ENCODE data around the gene NOS3.
A peak's percentile ranks its signal among the peaks of the same experiment; 100 is the strongest.

Gene NOS3

GRCh38 chr7:150944066-150945042 is 46.5 kb upstream of the NOS3 start:
- H3K56ac ChIP-seq (ENCODE audit: low read length) = no peak overlapping the region
- no peak overlapping the region for H3K27ac ChIP-seq (ENCODE audit: low read depth, low read length)
- no peak overlapping the region for H3K4me2 ChIP-seq (ENCODE audit: low read length)
- no peak overlapping the region for H3K23ac ChIP-seq (ENCODE audit: low read length)
- H2BK15ac ChIP-seq (replicated peaks; ENCODE audit: low read depth) = no peak overlapping the region
- no peaks in the 10 kb centered on the region for H3K36me3 ChIP-seq (ENCODE audit: control insufficient read depth, insufficient read depth, low read length)
- H3K79me2 ChIP-seq (ENCODE audit: control insufficient read depth, insufficient read depth, low read length) = no peaks in the 10 kb centered on the region
- WGBS (ENCODE audit: extremely low coverage, insufficient coverage, low lambda C conversion rate) = no CpG with 5 or more reads among the region's 6 CpGs
- peaks cover 6% of the 10 kb centered on the region for H3K4me1 ChIP-seq (ENCODE audit: control insufficient read depth, low read depth, low read length)
- no peak overlapping the region for H3K4me3 ChIP-seq (ENCODE audit: low read length)
- no peak overlapping the region for H2BK120ac ChIP-seq (ENCODE audit: low read depth, low read length)
- H2BK5ac ChIP-seq (ENCODE audit: low read length) = no peak overlapping the region
- no peak overlapping the region for H2AK5ac ChIP-seq (ENCODE audit: low read length)
- no peak overlapping the region for H3K4ac ChIP-seq (ENCODE audit: low read depth, low read length)
- H3K18ac ChIP-seq (ENCODE audit: low read length) = no peak overlapping the region
- H4K8ac ChIP-seq (ENCODE audit: low read depth, low read length) = no peak overlapping the region
- H3K9ac ChIP-seq (ENCODE audit: low read length) = no peak overlapping the region
- no peaks in the 10 kb centered on the region for H3K79me1 ChIP-seq (ENCODE audit: low read length)
- H3K27me3 ChIP-seq (ENCODE audit: insufficient read depth, low read length, poor library complexity) = no peaks in the 10 kb centered on the region
- no peak for DNase-seq
- H4K5ac ChIP-seq (ENCODE audit: low read length) = no peak overlapping the region

- H3K4me2 ChIP-seq (ENCODE audit: low read length) = no peak overlapping the region
- no peak overlapping the region for H2AK5ac ChIP-seq (ENCODE audit: low read length)
- WGBS (ENCODE audit: extremely low coverage, insufficient coverage, low lambda C conversion rate) = no CpG with 5 or more reads among the region's 19 CpGs
- no peak overlapping the region for H3K23ac ChIP-seq (ENCODE audit: low read length)
- no peaks in the 10 kb centered on the region for H3K27me3 ChIP-seq (ENCODE audit: insufficient read depth, low read length, poor library complexity)
- no peak overlapping the region for H3K4ac ChIP-seq (ENCODE audit: low read depth, low read length)
- no peak for DNase-seq
- no peak overlapping the region for H2BK15ac ChIP-seq (replicated peaks; ENCODE audit: low read depth)
- H3K36me3 ChIP-seq (ENCODE audit: control insufficient read depth, insufficient read depth, low read length) = no peaks in the 10 kb centered on the region
- H3K4me1 ChIP-seq (ENCODE audit: control insufficient read depth, low read depth, low read length) = peaks cover 13% of the 10 kb centered on the region
- H3K56ac ChIP-seq (ENCODE audit: low read length) = peak overlapping the region; percentile 6
- no peak overlapping the region for H4K5ac ChIP-seq (ENCODE audit: low read length)
- no peaks in the 10 kb centered on the region for H3K79me2 ChIP-seq (ENCODE audit: control insufficient read depth, insufficient read depth, low read length)
- no peak overlapping the region for H3K18ac ChIP-seq (ENCODE audit: low read length)
- H3K27ac ChIP-seq (ENCODE audit: low read depth, low read length) = no peak overlapping the region
- H3K4me3 ChIP-seq (ENCODE audit: low read length) = no peak overlapping the region
- no peaks in the 10 kb centered on the region for H3K79me1 ChIP-seq (ENCODE audit: low read length)
- no peak overlapping the region for H4K8ac ChIP-seq (ENCODE audit: low read depth, low read length)
- H2BK5ac ChIP-seq (ENCODE audit: low read length) = no peak overlapping the region
- H2BK120ac ChIP-seq (ENCODE audit: low read depth, low read length) = no peak overlapping the region
- H3K9ac ChIP-seq (ENCODE audit: low read length) = no peak overlapping the region
These were observed 45.5 kb upstream of the NOS3 start for GRCh38 chr7:150945171-150945852.

DNA sequence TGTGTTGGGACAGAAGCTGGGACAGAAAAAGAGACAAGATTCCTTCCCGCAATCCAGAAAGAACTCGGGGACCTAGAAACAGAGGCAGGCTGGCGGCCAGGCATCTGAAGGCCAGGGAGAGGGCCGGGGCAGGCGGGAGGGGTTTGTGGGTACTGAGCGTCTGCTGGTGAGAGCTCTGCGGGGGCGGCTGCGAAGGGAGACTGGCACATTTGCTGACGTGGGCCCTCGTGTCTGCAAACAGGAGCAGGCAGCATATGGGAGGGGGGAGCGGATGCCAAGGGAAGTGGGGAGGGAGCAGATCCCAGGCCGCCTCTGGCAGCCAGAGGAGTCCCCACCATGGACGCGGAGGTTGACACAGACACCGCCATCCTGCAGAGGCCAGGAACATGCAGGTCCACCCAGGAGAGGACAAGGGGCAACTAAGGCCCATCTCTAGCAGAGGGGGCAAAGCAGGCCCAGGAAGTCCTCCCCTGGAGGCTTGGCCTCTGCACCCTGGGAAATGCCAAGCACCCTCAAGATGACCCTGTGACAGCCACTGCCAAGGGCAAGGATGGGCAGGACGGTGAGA is 44.9 kb upstream of the NOS3 start:
- no CpG with 5 or more reads among the region's 17 CpGs for WGBS (ENCODE audit: extremely low coverage, insufficient coverage, low lambda C conversion rate)
- peaks cover 13% of the 10 kb centered on the region for H3K4me1 ChIP-seq (ENCODE audit: control insufficient read depth, low read depth, low read length)
- no peaks in the 10 kb centered on the region for H3K27me3 ChIP-seq (ENCODE audit: insufficient read depth, low read length, poor library complexity)
- no peak overlapping the region for H2BK5ac ChIP-seq (ENCODE audit: low read length)
- no peak overlapping the region for H2AK5ac ChIP-seq (ENCODE audit: low read length)
- H4K5ac ChIP-seq (ENCODE audit: low read length) = no peak overlapping the region
- H3K36me3 ChIP-seq (ENCODE audit: control insufficient read depth, insufficient read depth, low read length) = no peaks in the 10 kb centered on the region
- H3K4me2 ChIP-seq (ENCODE audit: low read length) = no peak overlapping the region
- no peak overlapping the region for H2BK15ac ChIP-seq (replicated peaks; ENCODE audit: low read depth)
- H3K4ac ChIP-seq (ENCODE audit: low read depth, low read length) = no peak overlapping the region
- peak; percentile 28 for DNase-seq
- no peak overlapping the region for H3K4me3 ChIP-seq (ENCODE audit: low read length)
- H3K18ac ChIP-seq (ENCODE audit: low read length) = no peak overlapping the region
- H4K8ac ChIP-seq (ENCODE audit: low read depth, low read length) = no peak overlapping the region
- H3K79me1 ChIP-seq (ENCODE audit: low read length) = no peaks in the 10 kb centered on the region
- no peaks in the 10 kb centered on the region for H3K79me2 ChIP-seq (ENCODE audit: control insufficient read depth, insufficient read depth, low read length)
- H3K27ac ChIP-seq (ENCODE audit: low read depth, low read length) = no peak overlapping the region
- H3K56ac ChIP-seq (ENCODE audit: low read length) = peak overlapping the region; percentile 6
- no peak overlapping the region for H3K9ac ChIP-seq (ENCODE audit: low read length)
- no peak overlapping the region for H3K23ac ChIP-seq (ENCODE audit: low read length)
- H2BK120ac ChIP-seq (ENCODE audit: low read depth, low read length) = no peak overlapping the region

DNA sequence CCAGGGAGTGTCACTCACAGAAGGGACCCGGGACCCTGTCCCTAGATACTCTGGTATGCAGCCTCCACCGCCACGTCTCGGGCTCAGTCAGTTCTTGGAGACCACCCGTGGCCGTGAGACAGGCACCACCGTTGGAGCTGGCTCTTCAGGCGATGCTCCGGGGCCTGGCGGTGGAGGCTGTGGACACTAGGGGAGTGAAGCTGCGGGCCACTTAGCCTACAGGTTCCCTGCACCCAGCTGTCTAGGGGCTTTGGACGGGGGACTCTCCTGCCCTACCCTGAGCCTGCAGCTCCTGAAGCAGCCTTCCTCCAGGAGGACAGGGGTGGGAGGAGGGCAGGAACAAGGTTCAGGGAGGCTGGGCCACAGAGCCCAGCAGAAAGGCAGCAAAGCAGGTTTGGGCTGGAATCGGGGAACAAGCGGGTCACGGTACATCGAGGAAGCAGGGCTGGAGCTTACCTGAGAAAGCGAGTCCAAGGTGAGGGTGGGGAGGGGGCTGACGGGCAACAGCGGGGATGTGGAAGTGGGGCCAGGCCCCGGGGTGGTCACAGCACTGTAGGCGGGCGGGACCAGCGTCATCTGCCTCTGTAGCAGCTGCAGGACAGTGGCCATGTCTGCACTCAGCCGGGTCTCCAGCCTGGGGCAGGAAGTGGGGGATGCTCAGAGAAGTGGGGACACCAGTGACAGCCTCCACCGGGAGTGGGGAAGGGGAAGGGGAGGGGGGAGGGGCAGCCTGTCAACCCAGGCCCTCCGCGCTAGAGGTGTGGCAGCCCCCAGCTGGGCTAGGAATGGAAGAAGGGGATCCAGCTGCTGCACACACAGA is 44.2 kb upstream of the NOS3 start:
- peak overlapping the region; percentile 40 for H3K56ac ChIP-seq (ENCODE audit: low read length)
- no peaks in the 10 kb centered on the region for H3K36me3 ChIP-seq (ENCODE audit: control insufficient read depth, insufficient read depth, low read length)
- H4K5ac ChIP-seq (ENCODE audit: low read length) = no peak overlapping the region
- no peak overlapping the region for H2BK120ac ChIP-seq (ENCODE audit: low read depth, low read length)
- DNase-seq = peak; percentile 23
- no peaks in the 10 kb centered on the region for H3K79me1 ChIP-seq (ENCODE audit: low read length)
- no peaks in the 10 kb centered on the region for H3K27me3 ChIP-seq (ENCODE audit: insufficient read depth, low read length, poor library complexity)
- H2BK5ac ChIP-seq (ENCODE audit: low read length) = no peak overlapping the region
- H3K4me2 ChIP-seq (ENCODE audit: low read length) = peak overlapping the region; percentile 4
- H3K4me3 ChIP-seq (ENCODE audit: low read length) = no peak overlapping the region
- H4K8ac ChIP-seq (ENCODE audit: low read depth, low read length) = no peak overlapping the region
- peaks cover 13% of the 10 kb centered on the region for H3K4me1 ChIP-seq (ENCODE audit: control insufficient read depth, low read depth, low read length)
- no peak overlapping the region for H3K27ac ChIP-seq (ENCODE audit: low read depth, low read length)
- WGBS (ENCODE audit: extremely low coverage, insufficient coverage, low lambda C conversion rate) = no CpG with 5 or more reads among the region's 27 CpGs
- H2BK15ac ChIP-seq (replicated peaks; ENCODE audit: low read depth) = no peak overlapping the region
- H3K9ac ChIP-seq (ENCODE audit: low read length) = peak overlapping the region; percentile 5
- H3K23ac ChIP-seq (ENCODE audit: low read length) = no peak overlapping the region
- H3K79me2 ChIP-seq (ENCODE audit: control insufficient read depth, insufficient read depth, low read length) = no peaks in the 10 kb centered on the region
- no peak overlapping the region for H2AK5ac ChIP-seq (ENCODE audit: low read length)
- H3K18ac ChIP-seq (ENCODE audit: low read length) = no peak overlapping the region
- H3K4ac ChIP-seq (ENCODE audit: low read depth, low read length) = no peak overlapping the region

DNA sequence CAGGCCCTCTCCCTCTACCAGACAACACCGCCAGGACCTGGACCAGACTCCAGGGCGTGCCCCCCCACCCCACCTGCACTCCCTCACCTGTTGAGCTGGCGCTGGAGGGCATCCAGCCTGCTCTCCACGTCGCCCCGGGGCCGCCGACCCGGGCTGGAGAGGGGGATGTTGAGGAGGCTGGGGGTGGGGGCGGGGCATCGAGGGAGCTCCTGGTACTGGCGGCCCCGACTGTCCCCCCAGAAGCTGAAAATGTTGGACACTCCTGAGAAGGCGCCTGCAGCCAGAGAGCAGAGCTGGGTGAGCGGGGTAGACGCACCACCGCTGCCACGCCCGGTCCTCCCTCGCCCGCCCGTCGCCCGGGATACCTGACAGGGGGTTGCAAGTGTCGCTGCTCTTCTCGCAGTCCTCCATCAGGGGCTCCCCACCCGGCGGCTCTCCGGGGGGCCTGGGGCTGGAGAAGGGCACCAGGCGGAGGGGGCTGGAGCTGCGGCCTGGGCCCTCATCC is 43.5 kb upstream of the NOS3 start:
- Histone ChIP-seq H3K27me3 (ENCODE audit: insufficient read depth, low read length, poor library complexity) (no peaks in the 10 kb centered on the region), H2AK5ac (ENCODE audit: low read length) (no peak overlapping the region), H4K8ac (ENCODE audit: low read depth, low read length) (no peak overlapping the region), H3K56ac (ENCODE audit: low read length) (peak overlapping the region; percentile 3), H4K5ac (ENCODE audit: low read length) (no peak overlapping the region), H3K23ac (ENCODE audit: low read length) (no peak overlapping the region), H3K36me3 (ENCODE audit: control insufficient read depth, insufficient read depth, low read length) (no peaks in the 10 kb centered on the region), H2BK15ac (replicated peaks; ENCODE audit: low read depth) (no peak overlapping the region), H2BK120ac (ENCODE audit: low read depth, low read length) (no peak overlapping the region), H3K79me1 (ENCODE audit: low read length) (no peaks in the 10 kb centered on the region), H3K4me3 (ENCODE audit: low read length) (no peak overlapping the region), H3K79me2 (ENCODE audit: control insufficient read depth, insufficient read depth, low read length) (no peaks in the 10 kb centered on the region), H3K4me2 (ENCODE audit: low read length) (peak overlapping the region; percentile 49), H2BK5ac (ENCODE audit: low read length) (no peak overlapping the region), H3K18ac (ENCODE audit: low read length) (peak overlapping the region; percentile 8), H3K4ac (ENCODE audit: low read depth, low read length) (no peak overlapping the region), H3K27ac (ENCODE audit: low read depth, low read length) (no peak overlapping the region), H3K4me1 (ENCODE audit: control insufficient read depth, low read depth, low read length) (peaks cover 13% of the 10 kb centered on the region), H3K9ac (ENCODE audit: low read length) (peak overlapping the region; percentile 26)
- no CpG with 5 or more reads among the region's 31 CpGs for whole genome bisulfite sequencing (ENCODE audit: extremely low coverage, insufficient coverage, low lambda C conversion rate)
- DNase-seq = no peak
